Measurements from ENCODE around the gene CHAT.

GRCh38 chr10:49575489-49576072, 38.3 kb upstream of the CHAT start:
- no peak for TF ChIP-seq TAF1 (IDR thresholded peaks at IDR 0.05; ENCODE audit: low read depth, low read length)
- no peak for TF ChIP-seq POLR2A (IDR thresholded peaks at IDR 0.05; ENCODE audit: low read depth, low read length)
- no peak for TF ChIP-seq POLR2AphosphoS5 (IDR thresholded peaks at IDR 0.05; ENCODE audit: low read depth, low read length)
- TF ChIP-seq POU2F2 (IDR thresholded peaks at IDR 0.05; ENCODE audit: low read depth, low read length) = no peak

Measured in GM12891 (cell line).